IPS-18c (cell line): ENCODE measurements around the gene TTLL9.

Experiments used
- H3K4me3 ChIP-seq: 2 replicates; pipeline ENCODE4 v1.7.0; 2013; ENCODE audit warnings: low read depth, mild to moderate bottlenecking, low read length, moderate library complexity; ENCODE audit not compliant: insufficient read depth
- H3K9me3 ChIP-seq: one replicate; pipeline ENCODE4 v1.6.1; 2013; ENCODE audit warnings: mild to moderate bottlenecking, low read length, moderate library complexity; ENCODE audit not compliant: control insufficient read depth, insufficient read depth

TTLL9 gene

GRCh38 chr20:31848088-31848999 lies 22.1 kb upstream of the TTLL9 start:
- no peak overlapping the region for H3K4me3 ChIP-seq
- H3K9me3 ChIP-seq = no peaks in the 10 kb centered on the region

- no peaks in the 10 kb centered on the region for H3K9me3 ChIP-seq
- no peak overlapping the region for H3K4me3 ChIP-seq
These were observed 21.0 kb upstream of the TTLL9 start for GRCh38 chr20:31849306-31849930.

GRCh38 chr20:31851240-31851955 lies 19.0 kb upstream of the TTLL9 start:
- H3K4me3 ChIP-seq = no peak overlapping the region
- H3K9me3 ChIP-seq = no peaks in the 10 kb centered on the region

GRCh38 chr20:31853481-31853880 lies 17.0 kb upstream of the TTLL9 start:
- H3K4me3 ChIP-seq = no peak overlapping the region
- H3K9me3 ChIP-seq = no peaks in the 10 kb centered on the region

GRCh38 chr20:31856516-31856915 lies 13.9 kb upstream of the TTLL9 start:
- no peak overlapping the region for H3K4me3 ChIP-seq
- H3K9me3 ChIP-seq = no peaks in the 10 kb centered on the region

GRCh38 chr20:31857861-31858759 lies 12.3 kb upstream of the TTLL9 start:
- no peaks in the 10 kb centered on the region for H3K9me3 ChIP-seq
- no peak overlapping the region for H3K4me3 ChIP-seq

- Histone ChIP-seq H3K4me3 (no peak overlapping the region), H3K9me3 (no peaks in the 10 kb centered on the region)
These were observed 11.7 kb upstream of the TTLL9 start for GRCh38 chr20:31858760-31859083.

GRCh38 chr20:31859266-31859997 lies 11.0 kb upstream of the TTLL9 start:
- no peak overlapping the region for H3K4me3 ChIP-seq

GRCh38 chr20:31859998-31860380 lies 10.4 kb upstream of the TTLL9 start:
- Histone ChIP-seq H3K9me3 (no peaks in the 10 kb centered on the region), H3K4me3 (peak overlapping the region; percentile 92; the same call in 1 of the 2 replicates)

More at GRCh38 chr20:31859266-31859997, 11.0 kb upstream of the TTLL9 start:
- H3K9me3 ChIP-seq = no peaks in the 10 kb centered on the region

GRCh38 chr20:31860390-31861134 lies 9.9 kb upstream of the TTLL9 start:
- Histone ChIP-seq H3K4me3 (peak overlapping the region; percentile 92), H3K9me3 (no peaks in the 10 kb centered on the region)

- Histone ChIP-seq H3K9me3 (no peaks in the 10 kb centered on the region), H3K4me3 (peak overlapping the region; percentile 92)
These were observed 9.4 kb upstream of the TTLL9 start for GRCh38 chr20:31861135-31861384.

GRCh38 chr20:31861385-31862156 lies 8.9 kb upstream of the TTLL9 start:
- Histone ChIP-seq H3K9me3 (no peaks in the 10 kb centered on the region), H3K4me3 (peak overlapping the region; percentile 92)

GRCh38 chr20:31862157-31862470 lies 8.3 kb upstream of the TTLL9 start:
- H3K4me3 ChIP-seq = peak overlapping the region; percentile 32

GRCh38 chr20:31862506-31862905 lies 7.9 kb upstream of the TTLL9 start:
- H3K4me3 ChIP-seq = 0 out of 2 replicates have a peak overlapping the region, but pooled peaks have one; percentile 32
- H3K9me3 ChIP-seq = no peaks in the 10 kb centered on the region

More at GRCh38 chr20:31862157-31862470, 8.3 kb upstream of the TTLL9 start:
- no peaks in the 10 kb centered on the region for H3K9me3 ChIP-seq

GRCh38 chr20:31863296-31864085 lies 6.9 kb upstream of the TTLL9 start:
- H3K4me3 ChIP-seq = no peak overlapping the region
- H3K9me3 ChIP-seq = no peaks in the 10 kb centered on the region
